NCI-H146 (cell line): ENCODE data around the gene PGBD1.
"Not testable (repeated sequence)": the region's sequence is repeated elsewhere in the genome, so short reads cannot be mapped to it uniquely, and the experiment has no call there.

Experiments
- DNase-seq: peaks from one replicate; lab custom pipeline; 2025; lab: John Stamatoyannopoulos, UW

Gene PGBD1

DNA sequence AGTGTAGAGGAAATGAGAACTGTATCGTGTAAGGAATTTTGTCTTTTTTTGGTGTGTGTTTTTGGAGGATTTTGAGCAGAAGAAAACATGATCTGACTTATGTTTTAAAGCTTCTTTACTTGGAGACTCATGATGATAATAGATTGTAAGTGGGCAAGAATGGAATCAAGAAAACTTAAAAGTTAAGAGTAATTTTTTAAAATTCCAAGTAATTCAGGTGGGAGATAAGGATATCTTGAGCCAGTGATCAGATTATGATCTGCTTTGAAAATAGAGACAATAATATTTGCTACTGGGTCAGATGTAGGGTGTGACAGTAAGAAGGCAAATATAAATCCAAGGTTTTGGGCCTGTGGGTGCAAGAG, 13.7 kb upstream of the PGBD1 start:
- DNase-seq = no peak

- no peak for DNase-seq
These were observed 11.9 kb upstream of the PGBD1 start for GRCh38 chr6:28269492-28269891.

- DNase-seq = no peak
These were observed 6.5 kb upstream of the PGBD1 start for GRCh38 chr6:28274888-28275287.

DNA sequence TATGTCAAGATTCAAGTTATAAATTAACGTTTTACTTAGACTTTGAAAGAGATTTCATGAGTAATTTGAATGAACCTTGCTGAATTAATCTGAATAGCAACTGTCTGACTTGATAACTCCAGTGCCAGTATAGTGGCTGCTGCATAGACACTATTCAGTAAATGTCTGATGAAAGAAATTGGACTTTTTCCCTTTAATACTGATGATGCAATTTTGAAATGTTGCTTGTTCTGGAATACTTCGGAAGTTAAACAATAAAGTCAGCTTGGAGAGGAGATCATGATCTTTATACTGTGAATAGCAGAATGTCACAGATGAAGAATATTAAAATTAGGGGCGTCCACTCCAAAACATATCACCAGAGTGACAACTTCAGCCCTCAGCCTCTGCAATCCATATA, 3.6 kb upstream of the PGBD1 start:
- no peak for DNase-seq

DNA sequence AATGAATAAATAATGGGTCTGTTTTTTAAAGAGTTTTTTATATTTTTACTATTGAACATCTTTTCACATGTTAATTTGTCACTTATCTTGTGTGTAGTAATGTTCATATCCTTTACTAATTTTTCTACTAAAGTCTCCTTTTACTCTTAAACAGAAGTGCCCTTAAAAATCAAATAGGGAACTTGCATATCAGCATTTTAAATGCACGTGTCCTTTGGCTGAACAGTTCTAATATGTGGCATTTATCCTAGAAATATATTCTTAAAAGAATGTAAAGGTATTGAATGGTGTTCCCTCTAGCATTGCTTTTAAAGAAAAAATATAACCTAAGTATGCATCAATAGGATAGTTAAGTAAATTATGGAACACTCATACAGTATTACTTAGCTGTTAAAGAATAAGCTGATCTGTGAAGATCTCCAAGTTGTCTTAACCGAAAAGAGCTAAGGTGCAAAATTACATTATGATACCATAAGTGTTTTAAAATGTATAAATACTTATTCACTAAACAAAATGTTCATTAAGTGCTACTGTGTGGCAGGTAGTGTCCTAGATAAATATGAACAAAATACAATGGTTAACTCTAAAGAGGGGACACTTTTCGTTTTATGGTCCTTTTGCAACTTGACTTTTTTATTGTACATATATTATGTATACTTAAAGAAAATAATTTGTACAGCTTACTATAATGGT, 631 bp upstream of the PGBD1 start:
- no peak for DNase-seq

DNA sequence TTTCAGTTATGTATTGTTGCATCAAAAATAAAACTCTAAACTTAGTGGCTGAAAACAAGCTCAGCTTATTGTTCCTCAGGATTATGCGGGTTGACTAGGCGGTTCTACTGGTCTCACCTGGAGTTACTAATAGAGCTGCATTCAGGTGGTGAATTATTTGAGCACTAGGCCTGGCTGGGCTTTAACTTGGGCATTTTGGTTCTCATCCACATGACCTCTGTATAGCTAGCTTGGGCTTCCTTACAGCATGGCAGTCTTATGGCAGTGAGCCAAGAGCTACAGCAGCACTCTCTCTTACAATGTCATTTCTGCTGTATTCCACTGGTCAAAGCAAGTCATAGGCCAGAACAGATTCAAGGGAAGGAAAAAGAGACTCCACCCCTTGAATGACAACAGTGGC, 1.6 kb downstream of the PGBD1 start:
- no peak for DNase-seq

DNA sequence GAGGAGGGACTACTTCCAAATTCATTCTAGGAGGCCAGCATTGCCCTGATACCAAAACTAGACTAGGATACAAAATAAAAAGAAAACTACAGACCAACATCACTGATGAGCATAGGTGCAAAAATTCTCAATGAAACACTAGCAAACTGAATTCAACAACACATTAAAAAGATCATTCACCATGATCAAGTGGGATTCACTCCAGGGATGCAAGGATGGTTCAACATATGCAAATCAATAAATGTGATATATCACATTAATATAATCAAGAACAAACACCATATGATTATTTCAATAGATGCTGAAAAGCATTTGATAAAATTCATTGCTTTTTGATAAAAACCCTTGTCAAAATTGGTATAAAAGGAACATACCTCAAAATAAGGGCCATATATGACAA, 10.2 kb downstream of the PGBD1 start:
- DNase-seq = no peak

DNA sequence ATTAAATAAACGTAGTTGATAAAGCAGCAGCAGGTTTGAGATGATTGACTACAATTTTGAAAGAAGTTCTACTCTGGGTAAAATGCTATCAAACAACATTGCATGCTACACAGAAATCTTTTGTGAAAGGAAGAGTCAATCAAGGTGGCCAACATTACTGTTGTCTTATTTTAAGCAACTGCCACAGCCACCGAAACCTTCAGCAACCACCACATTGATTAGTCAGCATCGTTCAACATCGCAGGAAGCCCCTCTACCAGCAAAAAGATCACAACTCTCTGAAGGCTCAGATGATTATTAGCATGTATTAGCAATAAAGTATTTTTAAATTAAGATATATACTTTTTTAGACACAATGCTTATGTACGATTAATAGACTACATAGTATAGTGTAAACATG, 14.0 kb downstream of the PGBD1 start:
- no peak for DNase-seq

- DNase-seq = no peak
These were observed 15.2 kb downstream of the PGBD1 start for GRCh38 chr6:28296520-28297060.

DNA sequence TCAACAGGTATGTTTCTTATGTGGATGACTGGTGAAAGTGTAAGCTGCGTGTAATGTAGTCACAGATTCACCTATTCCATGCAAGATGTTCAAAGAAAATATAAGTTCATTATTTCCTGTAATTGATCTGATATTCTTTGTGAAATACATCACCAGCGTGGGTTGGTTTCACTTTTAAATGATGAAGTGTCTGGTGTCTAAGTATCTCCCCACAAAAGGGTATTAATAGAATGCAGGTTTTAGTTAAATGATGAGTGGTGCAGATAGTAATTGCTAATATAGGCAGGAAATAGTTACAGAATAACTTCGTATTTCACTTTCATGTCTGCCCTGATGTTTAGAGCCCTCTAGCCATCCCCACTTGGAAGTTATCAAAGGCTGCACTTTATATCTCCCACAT, 22.2 kb downstream of the PGBD1 start:
- DNase-seq = no peak

DNA sequence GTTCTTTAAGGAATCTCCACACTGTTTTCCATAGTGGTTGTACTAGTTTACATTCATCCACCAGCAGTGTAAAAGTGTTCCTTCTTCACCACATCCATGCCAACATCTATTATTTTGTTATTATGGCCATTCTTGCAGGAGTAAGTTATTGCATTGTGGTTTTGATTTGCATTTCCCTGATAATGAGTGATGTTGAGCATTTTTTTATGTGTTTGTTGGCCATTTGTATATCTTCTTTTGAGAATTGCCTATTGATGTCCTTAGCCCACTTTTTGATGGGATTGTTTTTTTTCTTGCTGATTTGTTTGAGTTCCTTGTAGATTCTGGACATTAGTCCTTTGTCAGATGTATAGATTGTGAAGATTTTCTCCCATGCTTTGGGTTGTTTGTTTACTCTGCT, 25.0 kb downstream of the PGBD1 start:
- DNase-seq = not testable (repeated sequence)

DNA sequence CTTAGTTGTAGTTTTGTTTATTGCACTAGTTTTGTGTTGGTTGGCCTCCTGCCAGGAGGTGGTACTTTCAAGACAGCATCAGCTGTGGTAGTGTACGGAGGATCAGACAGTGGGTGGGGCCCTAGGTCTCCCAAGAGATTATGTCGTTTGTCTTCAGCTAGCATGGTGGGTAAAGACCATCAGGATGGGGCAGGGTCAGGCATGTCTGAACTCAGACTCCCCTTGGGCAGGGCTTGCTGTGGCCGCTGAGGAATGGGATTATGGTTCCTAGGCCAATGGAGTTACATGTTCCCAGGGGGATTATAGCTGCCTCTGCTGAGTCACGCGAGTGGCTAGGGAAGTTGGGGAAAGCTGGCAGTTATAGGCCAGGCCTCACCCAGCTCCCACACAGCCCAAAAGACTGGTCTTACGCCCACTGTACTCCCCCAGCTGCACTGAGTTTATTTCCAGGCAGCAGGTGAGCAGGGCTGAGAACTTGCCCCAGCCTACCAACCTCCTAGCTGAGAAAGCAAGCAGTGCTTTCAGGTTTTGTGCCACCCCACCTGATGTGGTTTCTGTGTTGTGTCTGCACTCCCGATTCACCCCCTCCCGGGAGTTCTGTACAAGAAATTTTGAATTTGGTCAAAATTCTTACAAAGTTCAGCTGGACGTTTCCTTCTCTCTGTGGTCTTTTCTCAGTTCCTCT, 29.9 kb downstream of the PGBD1 start:
- no peak for DNase-seq

DNA sequence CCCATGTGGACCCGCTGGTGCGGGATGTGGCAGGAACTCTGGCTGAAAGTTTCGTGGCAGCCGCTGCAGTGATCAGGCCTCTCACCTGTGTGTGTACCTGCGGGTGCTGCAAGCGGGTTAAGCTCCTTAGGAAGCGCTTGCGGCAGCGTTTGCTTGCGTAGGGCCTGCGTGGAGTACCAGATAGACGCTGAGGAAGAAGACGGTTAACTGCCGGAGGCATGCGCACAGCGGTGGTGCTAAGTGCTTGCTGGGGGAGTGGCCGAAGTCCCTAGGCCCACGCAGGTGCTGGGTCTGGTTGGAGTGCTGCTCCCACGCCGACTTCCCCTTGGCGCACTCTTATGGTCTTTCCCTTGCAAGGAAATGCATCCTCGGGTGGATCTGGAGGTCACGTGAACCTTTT, 31.6 kb downstream of the PGBD1 start:
- DNase-seq = no peak

GRCh38 chr6:28315628-28316027, 34.3 kb downstream of the PGBD1 start:
- no peak for DNase-seq

DNA sequence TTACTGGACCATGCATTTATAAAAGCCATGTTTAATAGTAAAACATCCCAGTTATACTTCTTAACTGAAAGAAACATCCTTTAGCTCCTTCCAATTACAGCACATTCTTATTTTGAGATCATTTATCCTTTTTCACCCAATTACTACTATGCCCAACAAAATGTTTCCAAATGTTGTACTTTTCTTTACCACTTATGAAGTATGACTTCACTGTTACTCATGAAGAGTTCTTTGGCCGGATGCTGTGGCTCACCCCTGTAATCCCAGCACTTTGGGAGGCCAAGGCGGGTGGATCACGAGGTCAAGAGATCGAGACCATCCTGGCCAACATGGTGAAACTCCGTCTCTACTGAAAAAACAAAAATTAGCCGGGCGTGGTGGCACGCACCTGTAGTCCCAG, 36.5 kb downstream of the PGBD1 start:
- DNase-seq = not testable (repeated sequence)

GRCh38 chr6:28322661-28323060, 41.3 kb downstream of the PGBD1 start:
- DNase-seq = no peak

DNA sequence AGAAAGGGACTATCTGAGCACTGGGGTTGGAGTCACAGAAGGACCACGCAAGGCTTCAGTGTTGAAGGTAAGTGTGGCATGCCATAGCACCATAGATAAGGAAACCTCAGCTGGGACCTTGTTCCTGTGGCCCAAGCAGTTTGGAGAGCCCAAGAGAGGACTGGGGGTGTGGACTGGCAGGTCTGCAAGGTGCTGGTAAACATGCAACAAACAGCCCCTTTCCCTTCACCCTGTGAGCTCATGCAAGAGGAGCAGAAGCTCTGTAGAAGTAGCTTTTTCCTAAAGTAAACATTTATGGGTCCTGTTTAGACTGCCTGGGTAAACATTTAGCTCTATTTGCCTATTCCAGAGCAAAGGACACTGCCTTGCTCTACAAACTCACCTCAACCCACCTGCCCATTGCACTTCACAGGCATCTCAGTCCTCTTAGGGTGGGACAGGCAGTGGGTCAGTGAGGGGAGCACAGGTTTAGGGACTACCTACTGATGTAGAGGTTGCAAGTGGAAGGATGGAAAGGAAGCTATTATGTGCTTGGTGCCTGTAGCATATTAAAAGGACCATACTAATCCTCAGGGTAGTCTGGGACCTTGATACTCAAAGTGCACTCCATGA, 42.5 kb downstream of the PGBD1 start:
- no peak for DNase-seq

- DNase-seq = no peak
These were observed 45.1 kb downstream of the PGBD1 start for GRCh38 chr6:28326371-28326948.

DNA sequence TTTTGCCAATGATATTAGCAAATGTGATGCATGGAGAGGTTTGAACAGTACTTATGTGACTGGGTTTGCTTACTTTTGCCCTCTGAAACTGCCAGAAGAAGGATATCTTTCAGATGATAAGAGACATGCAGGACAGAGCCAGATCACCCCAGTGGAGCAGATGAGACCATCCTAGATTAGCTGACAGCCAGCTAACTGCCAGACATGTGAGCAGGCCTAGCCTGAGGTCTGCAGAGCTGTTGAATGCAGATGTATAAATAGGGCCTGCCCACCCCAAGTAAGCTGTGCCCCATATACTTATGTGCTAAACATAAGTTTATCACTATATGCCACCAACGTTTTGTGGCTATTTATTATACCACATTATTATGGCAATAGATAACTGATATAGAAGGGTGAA, 48.7 kb downstream of the PGBD1 start:
- DNase-seq = no peak

DNA sequence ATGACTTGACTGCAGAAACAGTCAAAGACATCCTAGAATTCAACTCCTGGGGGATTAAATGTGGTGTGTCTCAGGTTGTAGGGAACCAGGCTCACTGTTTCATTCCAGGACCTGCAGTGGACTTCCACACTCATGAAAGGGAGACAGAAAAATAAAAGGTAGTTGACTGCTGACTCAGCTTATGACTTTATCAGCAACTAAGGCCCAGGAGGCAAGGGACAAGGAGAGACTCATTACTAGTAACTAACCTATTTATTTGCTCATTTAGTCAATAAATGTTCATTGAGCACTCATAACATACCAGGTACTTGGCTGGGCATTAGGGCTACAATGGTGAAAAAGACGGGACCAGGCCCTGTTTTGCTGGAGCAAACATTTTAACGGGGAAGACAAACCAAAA, 51.7 kb downstream of the PGBD1 start:
- no peak for DNase-seq

- DNase-seq = no peak
These were observed 52.2 kb downstream of the PGBD1 start for GRCh38 chr6:28333599-28334018.

GRCh38 chr6:28334286-28335039, 53.1 kb downstream of the PGBD1 start:
- DNase-seq = no peak
